Amygdala (tissue), 56 donors: Measurements from ENCODE around the gene CCDC192.
A peak's percentile ranks its signal among the peaks of the same experiment; 100 is the strongest.

ENCODE experiments used
- DNase-seq, 56 donors: peaks; one replicate each; lab custom pipeline; 2025; lab: John Stamatoyannopoulos, UW

CCDC192 gene

DNA sequence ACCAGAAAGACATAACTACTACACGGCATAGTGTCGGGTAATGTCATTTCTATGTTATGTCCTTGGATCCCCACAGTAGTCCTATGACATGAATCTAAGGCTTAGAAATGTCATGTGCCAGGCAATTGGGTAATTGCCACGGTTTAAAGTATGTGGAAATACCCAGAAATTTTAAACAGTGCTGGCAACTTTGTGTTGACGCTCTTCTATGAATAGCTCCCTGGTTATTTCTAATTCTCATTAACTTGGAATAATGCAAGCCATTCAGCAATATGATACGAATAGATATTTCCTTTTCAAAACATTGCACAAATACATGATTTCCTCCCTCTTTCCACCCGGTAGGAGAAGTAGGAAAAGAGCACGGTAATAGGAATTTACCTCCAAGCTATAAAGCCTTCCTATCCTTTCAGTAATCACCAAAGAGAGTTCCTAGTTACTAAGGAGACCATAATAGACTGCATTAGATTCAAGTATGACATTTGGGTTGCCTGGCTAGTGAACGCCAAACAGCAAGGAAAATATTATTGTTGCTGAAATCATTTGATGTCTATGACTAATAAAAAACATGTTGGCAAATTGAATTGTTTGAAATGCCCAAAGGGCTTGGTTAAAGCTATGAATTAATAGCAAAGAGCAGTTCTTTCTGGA is 168.4 kb downstream of the CCDC192 start:
- DNase-seq: no peak

DNA sequence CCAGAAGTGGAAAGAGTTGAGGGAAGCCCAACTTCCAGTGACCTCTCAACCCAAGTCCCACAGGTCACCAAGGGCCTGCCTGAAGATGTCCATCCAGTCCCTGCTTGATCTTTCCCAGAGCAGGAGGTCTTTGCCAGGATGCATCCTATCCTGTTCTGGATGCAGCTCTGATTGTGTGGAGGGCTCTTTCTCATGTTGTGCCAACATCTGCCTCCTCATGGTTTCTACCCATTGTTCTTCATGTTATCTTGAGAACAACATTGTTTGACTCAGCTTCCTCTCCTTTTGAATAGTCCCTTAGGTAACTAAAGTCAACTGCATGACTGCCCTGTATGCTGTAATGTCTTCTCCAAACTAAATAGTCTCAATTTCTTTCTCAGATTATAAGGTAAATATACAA is 169.3 kb downstream of the CCDC192 start:
- DNase-seq: no peak

DNA sequence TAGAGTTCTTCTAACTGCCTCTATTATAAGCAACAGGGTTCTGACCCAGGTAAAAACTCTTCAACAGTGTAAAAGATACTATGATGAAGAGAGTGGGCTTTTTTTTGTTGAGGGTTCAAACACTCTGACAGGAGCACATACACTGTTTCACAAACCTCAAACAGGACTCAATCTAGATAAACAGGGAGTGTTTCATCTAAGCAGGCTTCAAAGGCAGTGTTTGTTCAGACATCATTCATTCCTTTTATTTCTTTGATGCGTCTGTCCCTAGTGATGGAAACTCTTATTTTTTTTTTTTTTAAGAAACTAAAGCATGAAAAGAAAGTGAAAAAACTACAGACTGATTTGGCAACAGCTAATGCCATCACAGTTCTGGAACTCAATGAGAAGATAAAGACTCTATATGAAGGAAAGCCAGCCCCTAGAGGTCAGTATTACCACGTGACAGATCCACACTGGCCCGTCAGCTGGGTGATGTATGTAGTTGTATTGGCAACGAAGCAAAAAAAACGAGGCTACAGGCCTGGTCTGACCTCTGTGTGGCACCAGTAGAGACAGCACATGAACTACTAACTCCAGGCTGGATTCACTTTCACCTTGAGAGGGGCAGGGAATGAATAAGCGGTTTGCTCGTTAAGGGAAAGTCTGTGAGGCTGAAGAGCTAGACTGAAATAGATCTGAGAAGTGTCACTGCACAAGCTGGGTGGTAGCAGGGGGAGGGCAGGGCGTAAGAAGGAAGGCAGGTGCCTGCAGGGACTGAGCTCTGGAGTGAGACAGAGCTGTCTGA is 172.2 kb downstream of the CCDC192 start:
- peak in 40 of 56 donors; percentile 5 to 80 (median 33) for DNase-seq

DNA sequence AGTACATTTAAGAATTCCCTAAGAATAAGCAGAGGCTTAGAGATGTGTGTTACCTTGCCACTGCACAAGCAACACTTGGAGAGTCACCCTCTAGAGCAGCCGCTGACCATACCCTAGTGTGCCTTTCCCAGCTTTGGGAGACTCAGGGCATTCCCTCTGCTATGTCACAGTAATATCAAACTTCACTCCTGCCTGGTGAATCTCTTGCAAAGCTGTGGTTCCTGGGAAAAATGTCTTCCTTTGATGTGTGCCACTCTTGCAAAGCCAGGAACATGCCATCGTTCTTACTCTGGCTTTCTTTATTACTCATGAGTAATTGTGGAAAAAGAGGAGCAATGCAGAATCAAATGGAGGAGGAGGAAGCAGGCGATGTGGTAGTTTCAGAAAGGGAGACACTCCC is 173.2 kb downstream of the CCDC192 start:
- DNase-seq: no peak

DNA sequence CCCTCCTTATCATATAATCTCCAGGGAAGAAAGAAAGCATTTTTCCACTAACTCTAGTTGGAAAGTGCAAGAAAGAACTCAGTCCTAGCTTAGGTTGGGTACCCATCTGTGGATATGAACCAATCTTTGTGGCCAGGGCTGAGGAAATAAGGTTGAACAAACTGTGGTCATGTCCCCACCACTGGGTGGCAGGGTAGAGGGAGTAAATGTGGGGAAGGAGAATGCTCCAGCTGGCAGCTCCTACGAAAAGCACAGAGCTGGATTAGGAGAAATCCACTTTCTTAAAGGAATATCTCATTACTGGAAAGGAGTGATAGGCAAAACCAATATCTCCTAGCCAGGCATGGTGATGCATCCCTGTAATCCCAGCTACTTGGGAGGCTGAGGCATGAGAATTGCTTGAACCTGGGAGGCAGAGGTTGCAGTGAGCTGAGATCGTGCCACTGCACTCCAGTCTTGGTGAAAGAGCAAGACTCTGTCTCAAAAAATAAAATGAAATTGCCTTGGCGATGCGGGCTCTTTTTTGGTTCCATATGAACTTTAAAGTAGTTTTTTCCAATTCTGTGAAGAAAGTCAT is 175.1 kb downstream of the CCDC192 start:
- peak in 12 of 56 donors; percentile 1 to 52 (median 12) for DNase-seq

DNA sequence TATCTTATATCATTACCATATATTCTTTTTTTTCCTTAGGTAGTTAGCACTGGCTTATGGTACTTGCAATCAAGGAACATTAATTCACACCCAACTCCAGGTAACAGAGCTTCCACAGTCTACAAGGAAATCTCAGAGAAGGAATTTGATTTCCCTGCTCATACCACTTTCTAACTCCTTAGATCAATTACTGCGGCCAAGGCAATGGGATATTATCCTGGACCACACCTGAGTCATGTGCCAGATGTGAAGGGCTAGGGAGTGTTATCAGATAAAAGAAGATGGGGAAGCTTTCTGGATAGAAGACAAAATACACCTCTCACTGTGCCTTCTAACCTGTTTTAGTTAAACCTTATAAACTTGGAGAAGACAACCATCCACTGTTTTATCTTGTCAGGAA is 181.2 kb downstream of the CCDC192 start:
- DNase-seq: no peak

DNA sequence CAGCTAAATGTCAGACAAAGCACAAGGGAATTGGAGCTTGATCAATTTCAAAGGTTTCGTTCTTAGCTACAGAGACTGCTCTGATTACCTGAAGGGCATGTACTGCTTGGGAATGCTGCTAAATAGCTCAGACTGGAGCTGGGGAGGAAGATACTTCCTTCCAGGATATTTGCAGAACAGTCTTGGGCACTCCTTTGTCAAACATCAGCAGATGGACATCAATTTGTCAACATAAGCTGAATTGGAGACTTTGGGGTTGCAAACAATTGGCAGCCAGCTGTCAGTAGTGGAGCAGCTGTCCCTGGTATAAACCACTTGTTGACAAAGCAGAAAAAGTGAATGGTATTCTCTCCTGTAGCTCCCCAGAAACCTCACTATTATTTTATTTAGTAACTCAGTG is 182.0 kb downstream of the CCDC192 start:
- no peak for DNase-seq

DNA sequence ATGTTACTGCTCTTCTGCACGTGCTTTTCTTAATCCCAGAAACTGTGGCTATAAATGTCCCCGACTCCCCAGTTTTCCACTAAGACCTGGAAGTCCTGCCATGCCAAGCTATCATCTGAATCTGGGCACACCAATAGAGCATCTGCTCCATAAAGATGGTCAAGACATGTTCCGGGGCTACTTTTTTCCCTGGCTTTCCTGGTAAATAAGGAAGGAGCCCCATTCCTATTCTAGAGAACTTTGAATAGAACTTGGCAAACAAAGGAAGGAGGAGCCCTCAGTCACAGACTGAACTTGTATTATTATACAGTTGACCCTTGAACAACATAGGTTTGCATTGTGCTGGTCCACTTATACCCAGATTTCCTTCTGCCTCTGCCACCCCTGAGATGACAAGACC is 182.9 kb downstream of the CCDC192 start:
- DNase-seq: no peak

DNA sequence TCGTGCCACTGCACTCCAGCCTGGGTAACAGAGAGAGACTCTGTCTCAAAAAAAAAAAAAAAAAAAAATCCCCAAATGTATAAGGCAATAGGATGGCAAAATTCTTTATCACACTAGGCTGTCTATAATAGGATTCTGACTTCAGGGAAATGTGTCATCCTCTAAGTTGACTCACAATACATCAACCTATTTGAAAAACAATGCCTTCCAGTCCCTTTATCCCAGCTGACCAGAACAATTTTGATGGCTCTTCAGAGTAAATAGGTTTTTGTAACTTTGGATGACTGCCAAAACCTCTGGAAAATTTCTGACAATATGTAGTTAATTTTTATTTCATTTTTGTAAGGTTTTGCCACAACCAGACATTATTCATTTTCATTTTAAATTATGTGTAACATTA is 184.1 kb downstream of the CCDC192 start:
- DNase-seq: no peak

DNA sequence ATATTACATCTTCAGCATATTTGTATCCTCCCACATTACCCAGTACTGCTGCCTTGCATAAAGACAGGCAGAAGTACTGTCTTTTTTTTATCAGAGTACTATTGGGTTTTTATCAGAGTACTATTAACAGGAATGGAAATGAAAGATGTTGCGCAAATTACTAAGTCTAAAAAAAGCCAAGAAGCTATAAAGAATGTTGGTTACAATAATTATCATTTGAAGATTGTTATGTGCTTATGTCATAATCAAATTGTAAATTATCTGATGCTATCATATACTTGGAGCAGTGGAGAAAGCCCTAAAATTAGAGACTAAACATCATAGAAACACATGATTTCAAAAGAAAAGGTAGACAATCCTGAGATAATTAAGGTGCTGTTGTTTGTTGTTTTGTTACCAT is 188.8 kb downstream of the CCDC192 start:
- DNase-seq: no peak

DNA sequence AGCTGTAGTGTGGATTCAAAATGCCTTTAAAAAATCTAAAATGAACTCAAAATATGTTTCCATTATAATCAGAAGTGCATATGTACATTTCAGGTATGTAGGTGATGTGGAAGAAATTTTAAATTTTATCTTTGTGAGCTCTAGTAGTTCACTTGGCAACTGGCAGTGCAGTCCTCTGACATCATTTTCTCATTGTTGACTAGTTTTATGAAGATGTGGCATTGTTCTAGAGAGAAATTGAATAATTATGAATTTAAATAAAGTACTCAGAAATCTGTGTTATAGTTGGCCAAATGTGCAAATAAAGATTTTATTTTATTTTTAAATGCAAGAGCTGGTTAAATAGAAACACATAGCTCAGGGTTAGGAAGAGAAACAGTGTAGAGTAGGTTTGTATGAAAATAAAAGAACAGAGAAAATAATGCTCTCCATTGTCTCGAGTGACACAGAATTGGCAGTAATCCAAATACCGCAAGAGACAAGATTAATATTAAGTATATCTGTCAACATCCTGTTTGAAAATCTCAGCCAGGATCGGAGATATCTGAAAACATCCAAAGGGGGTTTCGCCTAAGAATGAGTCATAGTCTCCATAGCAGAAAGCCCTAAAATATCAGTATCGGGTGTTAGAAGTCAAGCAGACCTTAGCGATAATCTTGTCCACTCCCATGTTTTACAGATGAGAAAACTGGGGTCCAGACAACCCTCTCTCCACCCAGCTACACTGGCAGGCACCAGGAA is 189.4 kb downstream of the CCDC192 start:
- DNase-seq: peak in 2 of 56 donors; percentile 1 to 3

DNA sequence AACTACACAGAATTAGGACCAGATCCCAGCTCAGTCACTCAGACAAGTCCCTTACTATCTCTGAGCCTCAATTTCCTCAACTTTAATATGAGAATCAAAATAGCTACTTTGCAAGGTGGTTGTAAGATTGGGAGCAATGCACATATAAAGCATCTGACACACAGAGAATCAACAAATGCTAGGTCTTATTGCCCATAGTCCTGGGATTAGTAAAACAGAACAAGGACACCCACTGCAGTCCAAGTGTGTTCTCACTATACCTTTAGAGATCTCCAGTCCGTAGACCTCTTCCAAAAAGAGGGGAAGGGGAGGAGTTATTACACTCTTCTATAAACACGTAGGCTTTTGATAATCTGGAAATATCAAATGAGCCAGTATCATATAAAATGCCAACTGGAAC is 190.0 kb downstream of the CCDC192 start:
- DNase-seq: no peak

DNA sequence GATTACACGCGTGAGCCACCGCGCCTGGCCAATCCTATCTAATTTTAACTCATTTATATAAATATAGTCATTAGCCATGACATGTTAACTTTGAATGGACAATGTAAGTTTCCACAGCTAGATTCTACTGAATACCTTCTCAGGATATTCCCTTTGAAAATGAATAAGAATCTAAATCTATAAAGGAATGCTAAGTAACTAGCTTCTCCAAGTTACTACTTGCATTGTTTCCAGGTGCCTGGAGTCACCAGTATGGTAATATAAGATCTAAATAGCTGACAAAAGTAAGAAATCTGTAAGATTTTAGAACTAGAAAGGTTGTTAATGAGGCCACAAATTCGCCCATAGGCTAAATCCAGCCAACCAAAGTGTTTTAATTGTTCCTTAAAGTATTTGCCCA is 191.3 kb downstream of the CCDC192 start:
- DNase-seq: no peak

DNA sequence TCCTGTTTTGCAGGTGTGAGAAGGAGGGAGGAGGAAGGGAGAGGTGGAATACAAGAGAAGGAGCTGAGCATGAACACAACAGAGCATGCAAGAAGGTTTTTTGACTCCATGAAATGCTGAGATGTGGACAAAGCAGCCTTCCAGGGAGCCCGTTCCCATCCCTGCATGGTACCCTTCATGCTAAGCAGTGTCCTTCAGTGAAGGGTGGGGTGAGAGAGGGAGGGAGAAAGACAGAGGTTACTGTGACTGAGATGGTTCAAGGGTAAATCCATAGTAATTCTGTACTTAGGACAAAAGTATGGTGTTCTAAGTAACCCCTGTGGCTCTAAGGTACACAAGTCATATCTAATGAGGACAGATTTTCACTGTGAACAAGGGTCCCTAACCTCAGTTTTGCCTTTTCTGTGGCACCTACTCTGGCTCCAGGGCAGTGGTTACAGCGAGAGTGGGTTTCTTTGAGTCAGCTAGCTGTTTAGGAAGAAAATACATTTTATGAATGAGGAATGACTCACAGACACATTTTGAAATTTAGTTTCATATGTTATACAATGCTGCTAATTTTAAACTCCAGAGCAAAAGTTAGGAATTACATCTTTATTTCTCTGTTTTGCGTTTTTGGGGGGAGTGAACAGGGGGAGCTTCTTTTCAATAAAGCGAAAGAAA is 195.5 kb downstream of the CCDC192 start:
- peak in 1 of 56 donors; percentile 2 for DNase-seq

DNA sequence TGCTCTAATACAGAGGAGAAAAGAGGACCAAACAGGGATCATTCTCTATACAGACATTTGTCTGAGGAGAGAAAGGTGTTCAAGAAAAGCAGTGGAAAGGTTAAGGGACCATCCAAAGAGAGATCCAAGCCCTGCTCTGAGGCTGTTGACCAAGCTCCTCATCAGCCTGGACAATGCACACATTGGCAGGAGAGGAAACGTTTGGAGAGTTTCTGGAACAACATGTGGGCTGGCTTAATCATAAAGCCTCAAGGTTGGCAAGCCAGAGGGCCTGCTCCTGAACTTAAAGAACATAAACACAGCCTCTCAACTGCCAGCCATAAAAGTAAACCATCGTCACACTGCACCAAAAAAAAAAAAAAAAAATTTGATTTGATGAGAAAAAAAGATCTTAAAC is 196.0 kb downstream of the CCDC192 start:
- DNase-seq: no peak

DNA sequence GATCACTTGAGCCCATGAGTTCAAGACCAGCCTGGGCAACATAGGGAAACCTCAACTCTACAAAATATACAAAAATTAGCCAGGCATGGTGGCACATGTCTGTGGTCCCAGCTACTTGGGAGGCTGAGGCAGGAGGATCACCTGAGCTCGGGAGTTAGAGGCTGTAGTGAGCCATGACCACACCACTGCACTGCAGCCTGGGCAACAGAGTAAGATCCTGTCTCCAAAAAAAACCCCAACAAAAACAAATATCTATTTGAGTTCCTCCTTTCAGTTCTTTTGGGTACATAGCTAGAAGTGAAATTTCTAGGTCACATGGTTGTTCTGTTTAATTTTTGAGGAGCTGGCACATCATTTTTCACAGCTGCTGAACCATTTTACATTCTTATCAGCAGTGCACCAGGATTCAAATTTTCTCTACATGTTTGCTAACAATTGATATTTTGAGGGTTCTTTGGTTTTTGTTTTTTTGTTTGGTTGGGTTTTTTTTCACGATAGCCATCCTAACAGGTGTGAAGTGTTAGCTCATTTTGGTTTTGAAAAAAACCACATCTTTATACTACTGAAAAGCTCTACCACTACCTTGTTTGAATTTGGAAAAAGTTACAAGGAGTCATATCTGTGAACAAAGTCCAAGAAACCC is 203.5 kb downstream of the CCDC192 start:
- DNase-seq: no peak

DNA sequence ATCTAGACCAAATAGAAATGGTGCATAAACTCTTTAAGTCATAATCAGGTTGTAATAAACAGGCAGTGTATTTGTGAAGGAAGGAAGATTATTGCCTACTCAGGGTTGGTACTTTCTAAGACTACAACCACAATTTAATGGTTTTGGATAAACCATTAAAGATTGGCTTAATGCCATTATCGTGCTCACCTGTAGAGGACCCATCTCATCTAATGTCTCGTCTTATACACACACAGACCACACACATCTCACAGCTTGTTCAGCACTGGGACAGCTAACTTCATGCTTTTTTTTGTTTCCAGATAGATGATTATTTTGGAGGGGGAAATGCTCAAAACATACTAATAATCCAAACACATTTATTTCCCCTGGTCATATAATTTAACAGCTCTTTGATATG is 204.7 kb downstream of the CCDC192 start:
- DNase-seq: no peak

DNA sequence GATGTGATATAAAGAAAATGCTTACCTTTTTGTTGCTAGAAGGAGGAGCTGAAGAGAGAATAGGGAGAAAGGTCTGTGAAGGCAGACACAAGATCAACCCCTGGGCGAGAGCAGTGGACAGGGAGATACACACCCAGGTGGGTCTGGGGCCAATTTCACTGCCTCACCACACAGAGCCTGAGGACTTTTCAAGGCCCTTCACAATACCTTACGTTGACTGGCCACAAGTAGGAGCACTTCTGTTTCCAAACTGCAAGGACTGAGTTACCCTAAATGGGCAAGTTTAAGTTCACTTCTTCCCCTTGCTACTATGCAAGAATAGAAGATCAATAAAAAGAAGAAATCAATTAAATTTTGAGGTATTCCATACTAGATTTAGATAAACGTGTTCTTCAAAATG is 205.9 kb downstream of the CCDC192 start:
- DNase-seq: peak in 1 of 56 donors; percentile 7

DNA sequence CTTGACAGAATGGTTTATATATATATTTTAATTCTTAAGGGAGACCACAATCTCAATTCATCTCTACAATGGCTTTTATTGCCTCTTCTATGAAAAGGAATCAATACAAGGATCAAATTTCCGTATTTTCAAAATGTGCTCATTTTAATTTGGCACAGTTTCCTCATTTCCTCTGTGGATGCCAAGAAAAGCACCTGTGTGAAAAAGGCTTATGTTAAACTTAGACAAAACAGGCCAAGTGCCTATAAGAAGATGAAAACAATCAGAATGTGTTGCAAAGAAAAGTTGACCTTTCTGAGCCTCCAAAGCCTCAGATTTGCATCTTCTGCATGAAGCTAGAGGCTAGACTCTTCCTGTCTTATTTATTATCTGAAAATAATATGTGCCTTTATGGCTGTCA is 206.6 kb downstream of the CCDC192 start:
- DNase-seq: no peak

DNA sequence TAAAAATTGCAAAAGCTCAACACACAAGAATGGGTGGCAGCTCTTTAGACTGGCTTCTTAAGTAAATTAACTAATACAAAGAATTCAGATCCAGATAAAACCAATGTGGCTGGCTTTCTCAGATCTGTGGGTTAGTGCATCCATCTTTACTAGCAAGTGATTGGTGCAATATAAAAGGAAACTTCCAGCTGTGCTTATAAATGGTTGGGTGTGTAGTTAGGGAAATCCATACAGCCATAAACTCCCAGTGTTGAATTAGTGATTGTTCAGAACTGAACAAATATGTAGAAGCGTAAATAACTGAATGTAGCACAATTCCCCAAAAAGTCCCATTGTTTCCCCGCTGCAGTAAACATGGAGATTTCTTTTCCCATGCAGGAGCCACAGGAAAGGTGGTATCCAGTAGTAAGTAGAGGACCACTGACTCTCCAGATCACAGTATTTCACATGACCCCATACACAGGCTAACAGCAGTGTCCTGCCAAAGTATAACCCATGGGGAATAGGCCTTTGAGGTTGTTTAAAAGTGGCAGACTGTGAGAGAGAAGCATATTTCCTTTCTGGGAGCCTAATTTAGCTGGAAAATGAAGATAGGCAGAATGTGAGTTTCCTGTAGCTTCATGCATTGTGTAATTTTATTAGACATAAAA is 207.2 kb downstream of the CCDC192 start:
- no peak for DNase-seq
